HEK293T (cell line): ENCODE results near the gene TPO.

ENCODE experiments used
- CTCF ChIA-PET: fragments of 350-600 bp; formaldehyde crosslinking; extraction: SDS; loops from one replicate; lab custom pipeline; 2021; ENCODE audit warnings: antibody characterized with exemption, inconsistent platforms; lab: Yijun Ruan, JAX
- POLR2A ChIA-PET: fragments of 350-600 bp; formaldehyde crosslinking; extraction: SDS; loops from one replicate; lab custom pipeline; 2020; ENCODE audit warnings: antibody characterized with exemption, inconsistent platforms; lab: Yijun Ruan, JAX
- DNase-seq: peaks from one replicate; pipeline ENCODE4 v3.0.0; 2012; ENCODE audit warnings: mixed read lengths; ENCODE audit errors: extremely low spot score
- ARNT ChIP-seq: fragments of 450-650 bp; IDR thresholded peaks from 2 replicates; pipeline ENCODE4 v1.6.1; 2017; ENCODE audit warnings: mild to moderate bottlenecking
- BHLHE40 ChIP-seq: fragments of 450-650 bp; IDR thresholded peaks from 2 replicates; pipeline ENCODE4 v1.6.1; 2016; ENCODE audit warnings: mild to moderate bottlenecking, moderate library complexity, borderline replicate concordance
- CTBP1 ChIP-seq: fragments of 450-650 bp; IDR thresholded peaks from 2 replicates; pipeline ENCODE4 v1.6.1; 2016; ENCODE audit warnings: borderline replicate concordance
- ELF4 ChIP-seq: fragments of 450-650 bp; IDR thresholded peaks from 2 replicates; pipeline ENCODE4 v1.6.1; 2017; ENCODE audit warnings: antibody characterized with exemption
- FOXA1 ChIP-seq: fragments of 450-650 bp; IDR thresholded peaks from 2 replicates; pipeline ENCODE4 v1.6.1; 2016; ENCODE audit warnings: mild to moderate bottlenecking
- FOXK2 ChIP-seq: fragments of 450-650 bp; IDR thresholded peaks from 2 replicates; pipeline ENCODE4 v1.6.1; 2016; ENCODE audit warnings: mild to moderate bottlenecking
- FOXM1 ChIP-seq: fragments of 450-650 bp; IDR thresholded peaks from 2 replicates; pipeline ENCODE4 v1.6.1; 2017; ENCODE audit warnings: mild to moderate bottlenecking, borderline replicate concordance
- HDGF ChIP-seq: fragments of 450-650 bp; IDR thresholded peaks from 2 replicates; pipeline ENCODE4 v1.6.1; 2017; ENCODE audit warnings: antibody characterized with exemption, borderline replicate concordance
- L3MBTL2 ChIP-seq: fragments of 450-650 bp; conservative IDR thresholded peaks from 2 replicates; pipeline ENCODE4 v1.6.1; 2016; ENCODE audit warnings: mild to moderate bottlenecking
- LEF1 ChIP-seq: fragments of 450-650 bp; IDR thresholded peaks from 2 replicates; pipeline ENCODE4 v1.6.1; 2017; ENCODE audit warnings: mild to moderate bottlenecking, borderline replicate concordance
- NFRKB ChIP-seq: fragments of 450-650 bp; IDR thresholded peaks from 2 replicates; pipeline ENCODE4 v1.6.1; 2016; ENCODE audit warnings: mild to moderate bottlenecking, moderate library complexity
- SP1 ChIP-seq: fragments of 450-650 bp; IDR thresholded peaks from 2 replicates; pipeline ENCODE4 v1.6.1; 2017
- SUZ12 ChIP-seq: fragments of 450-650 bp; IDR thresholded peaks from 2 replicates; pipeline ENCODE4 v1.6.1; 2016; ENCODE audit warnings: mild to moderate bottlenecking
- TARDBP ChIP-seq: fragments of 450-650 bp; IDR thresholded peaks from 2 replicates; pipeline ENCODE4 v1.6.1; 2016
- ZNF384 ChIP-seq: fragments of 450-650 bp; IDR thresholded peaks from 2 replicates; pipeline ENCODE4 v1.6.1; 2016
- TF ChIP-seq, protein P1 (sequence below): fragments of 450-650 bp; IDR thresholded peaks from 2 replicates; pipeline ENCODE4 v1.6.1; 2016

The TPO gene

GRCh38 chr2:1521878-1522830 is 108.9 kb downstream of the TPO start:
- TF ChIP-seq ZNF384 (no peak), BHLHE40 (no peak), FOXM1 (no peak), L3MBTL2 (no peak), NFRKB (no peak)
- ChIA-PET CTCF (no interaction called here), POLR2A (no interaction called here)
- DNase-seq: no peak

DNA sequence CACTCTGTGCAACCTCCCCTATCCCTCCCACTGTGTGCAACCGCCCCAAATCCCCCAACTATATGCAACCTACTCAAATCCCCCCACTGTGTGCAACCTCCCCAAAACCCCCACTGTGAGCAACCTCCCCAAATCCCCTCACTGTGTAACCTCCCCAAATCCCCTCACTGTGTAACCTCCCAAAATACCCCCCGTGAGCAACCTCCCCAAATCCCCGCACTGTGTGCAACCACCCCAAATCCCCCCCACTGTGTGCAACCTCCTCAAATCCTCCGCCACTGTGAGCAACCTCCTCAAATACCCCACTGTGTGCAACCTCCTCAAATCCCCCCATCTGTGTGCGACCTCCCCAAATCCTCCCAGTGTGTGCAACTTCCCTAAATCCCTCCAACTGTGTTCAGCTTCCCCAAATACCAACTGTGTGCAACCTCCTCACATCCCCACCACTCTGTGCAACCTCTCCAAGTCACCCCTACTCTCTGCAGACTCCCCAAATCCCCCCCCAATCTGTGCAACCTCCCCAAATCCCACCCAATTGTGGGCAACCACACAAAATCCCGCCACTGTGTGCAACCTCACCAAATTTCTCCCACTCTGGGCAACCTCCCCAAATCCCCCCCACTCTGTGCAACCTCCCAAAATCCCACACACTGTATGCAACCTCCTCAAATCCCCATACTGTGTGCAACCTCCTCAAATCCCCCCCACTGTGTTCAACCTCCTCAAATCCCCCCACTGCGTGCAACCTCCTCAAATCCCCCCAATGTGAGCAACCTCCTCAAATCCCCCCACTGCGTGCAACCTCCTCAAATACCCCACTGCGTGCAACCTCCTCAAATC is 114.1 kb downstream of the TPO start:
- POLR2A ChIA-PET: no interaction called here
- TF ChIP-seq ELF4 (no peak), SUZ12 (no peak), CTBP1 (no peak), SP1 (no peak), NFRKB (no peak), L3MBTL2 (no peak), FOXA1 (no peak), BHLHE40 (no peak)
- no peak for DNase-seq
- CTCF ChIA-PET: no interaction called here

GRCh38 chr2:1528273-1529064 is 115.2 kb downstream of the TPO start:
- no peak for DNase-seq
- ChIA-PET CTCF (no interaction called here), POLR2A (no interaction called here)
- TF ChIP-seq SUZ12 (no peak), ELF4 (no peak), BHLHE40 (no peak), ZNF384 (no peak), CTBP1 (no peak), TARDBP (no peak), FOXA1 (no peak), SP1 (no peak), FOXM1 (no peak), L3MBTL2 (no peak), LEF1 (no peak), NFRKB (no peak), HDGF (no peak), ARNT (no peak), FOXK2 (no peak)
- TF ChIP-seq, protein P1, sequence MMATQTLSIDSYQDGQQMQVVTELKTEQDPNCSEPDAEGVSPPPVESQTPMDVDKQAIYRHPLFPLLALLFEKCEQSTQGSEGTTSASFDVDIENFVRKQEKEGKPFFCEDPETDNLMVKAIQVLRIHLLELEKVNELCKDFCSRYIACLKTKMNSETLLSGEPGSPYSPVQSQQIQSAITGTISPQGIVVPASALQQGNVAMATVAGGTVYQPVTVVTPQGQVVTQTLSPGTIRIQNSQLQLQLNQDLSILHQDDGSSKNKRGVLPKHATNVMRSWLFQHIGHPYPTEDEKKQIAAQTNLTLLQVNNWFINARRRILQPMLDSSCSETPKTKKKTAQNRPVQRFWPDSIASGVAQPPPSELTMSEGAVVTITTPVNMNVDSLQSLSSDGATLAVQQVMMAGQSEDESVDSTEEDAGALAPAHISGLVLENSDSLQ: no peak

- ChIA-PET POLR2A (no interaction called here), CTCF (no interaction called here)
- DNase-seq: peak; percentile 49
- TF ChIP-seq FOXK2 (no peak), BHLHE40 (no peak), HDGF (no peak), FOXM1 (no peak), CTBP1 (no peak), SUZ12 (no peak), LEF1 (no peak), TARDBP (no peak), ARNT (no peak), FOXA1 (no peak), ELF4 (no peak), L3MBTL2 (no peak), ZNF384 (no peak), NFRKB (no peak), SP1 (no peak)
- TF ChIP-seq, protein P1: no peak
Measured at GRCh38 chr2:1538663-1539062, 125.4 kb downstream of the TPO start.

GRCh38 chr2:1539441-1539840 is 126.2 kb downstream of the TPO start:
- TF ChIP-seq L3MBTL2 (no peak), SUZ12 (no peak), ELF4 (no peak), FOXA1 (no peak), LEF1 (no peak), SP1 (no peak), NFRKB (no peak), FOXM1 (no peak), ARNT (no peak), ZNF384 (no peak), HDGF (no peak), FOXK2 (no peak), TARDBP (no peak), BHLHE40 (no peak), CTBP1 (no peak)
- TF ChIP-seq, protein P1: no peak
- CTCF ChIA-PET: no interaction called here
- no peak for DNase-seq
- POLR2A ChIA-PET: interaction anchor here (0.8 kb wide), 1 partner anchor 589 kb away, joined by 3 read pairs; the partner anchor contains the start of gene SNTG2
